ENCODE results near the gene TAF1B. TPM values are rescaled to one million over a fixed set of nuclear protein-coding genes. Genes with fewer than 3 reads are reported as not detected.
A peak's percentile ranks its signal among the peaks of the same experiment; 100 is the strongest.
"Not testable (repeated sequence)": the region's sequence is repeated elsewhere in the genome, so short reads cannot be mapped to it uniquely, and the experiment has no call there.

TAF1B gene
- total RNA-seq, 2 donors from 2014 or later = 34.4 to 42.3 TPM

DNA sequence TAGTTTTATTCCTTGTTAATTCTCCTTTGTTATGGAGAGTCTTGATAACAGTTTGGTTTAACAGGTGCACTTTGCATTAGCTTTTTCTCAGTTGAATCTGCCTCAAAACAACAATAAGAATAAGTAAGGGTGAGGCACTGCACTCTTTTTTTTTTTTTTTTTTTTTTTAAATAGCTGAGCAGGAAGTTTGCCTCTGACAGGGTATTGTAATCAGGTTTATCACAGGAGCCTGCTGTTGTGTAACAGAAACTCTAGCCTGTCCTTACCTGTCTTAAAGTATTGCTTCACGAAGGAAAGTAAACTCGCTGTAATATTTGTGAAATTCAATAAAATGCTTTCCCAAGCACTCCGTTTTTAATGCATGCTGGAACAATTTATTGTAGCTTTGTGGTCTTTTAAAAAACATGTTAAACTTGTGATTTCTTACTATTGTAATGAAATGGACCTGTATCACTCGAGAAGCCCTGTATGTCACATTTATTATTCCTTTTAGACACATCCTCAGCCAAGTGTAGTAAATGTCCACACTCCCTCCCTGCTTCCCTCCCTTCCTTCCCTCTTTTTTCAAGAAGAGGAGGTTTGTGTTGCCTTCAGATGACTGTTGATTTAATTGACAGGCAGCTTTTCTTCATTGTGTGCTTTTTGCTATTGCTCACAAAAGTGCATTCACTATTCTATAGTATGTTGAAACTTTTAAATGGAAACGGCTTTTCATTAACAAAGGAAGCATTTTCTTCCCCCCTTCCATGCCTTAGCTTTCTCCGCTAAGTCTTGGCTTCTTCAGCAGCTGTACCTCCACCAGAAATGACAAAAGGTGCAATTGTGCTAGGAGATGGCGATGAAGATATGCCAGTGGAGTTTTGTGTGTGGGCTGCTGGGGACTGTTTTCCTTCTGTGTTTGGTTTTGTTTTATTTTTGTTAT, 52.7 kb downstream of the TAF1B start:
- ATAC-seq = no peak
- Mint-ChIP-seq H3K4me3 (no peak overlapping the region), H3K4me1 (ENCODE audit: low read depth in 2 of 2) (peaks cover 17 to 27% of the 10 kb centered on the region in 2 donors), H3K9me3 (no peaks in the 10 kb centered on the region), H3K27ac (no peak overlapping the region), H3K36me3 (no peaks in the 10 kb centered on the region), H3K27me3 (no peaks in the 10 kb centered on the region)
- DNase-seq (ENCODE audit: low spot score) = no peak

DNA sequence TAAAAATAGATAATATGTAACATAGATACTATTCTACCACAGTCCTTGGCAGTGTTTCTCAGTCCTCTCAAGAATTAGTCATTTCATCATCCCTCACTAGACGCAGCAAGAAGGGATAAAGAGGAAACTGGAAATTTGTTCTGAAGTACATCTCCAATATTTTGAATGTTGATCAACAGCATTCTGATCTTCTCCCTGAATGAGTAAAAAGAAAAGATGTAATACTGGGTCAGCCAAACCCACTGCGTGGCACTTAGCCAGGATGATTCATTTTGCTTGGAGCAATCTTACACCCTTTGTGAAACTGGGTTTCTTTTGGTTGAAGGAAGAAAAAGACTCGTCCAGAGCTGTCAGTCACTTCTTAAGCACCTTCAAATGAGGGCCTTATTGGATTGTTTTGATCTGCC, 54.1 kb downstream of the TAF1B start:
- peaks cover 17 to 27% of the 10 kb centered on the region in 2 donors for H3K4me1 Mint-ChIP-seq (ENCODE audit: low read depth in 2 of 2)
- H3K9me3 Mint-ChIP-seq = no peaks in the 10 kb centered on the region
- H3K36me3 Mint-ChIP-seq = no peaks in the 10 kb centered on the region
- peak; percentile 81 to 98 for ATAC-seq
- no peaks in the 10 kb centered on the region for H3K27me3 Mint-ChIP-seq
- peak overlapping the region; percentile 18 to 58 for H3K27ac Mint-ChIP-seq
- no peak for DNase-seq (ENCODE audit: low spot score)
- H3K4me3 Mint-ChIP-seq = peak overlapping the region; percentile 47

- no peak for DNase-seq (ENCODE audit: low spot score)
These were observed 54.6 kb downstream of the TAF1B start for GRCh38 chr2:9897846-9898245.

GRCh38 chr2:9905413-9905812, 62.1 kb downstream of the TAF1B start:
- ATAC-seq = no peak
- Mint-ChIP-seq H3K4me3 (no peak overlapping the region), H3K4me1 (ENCODE audit: low read depth in 2 of 2) (peaks cover 10 to 12% of the 10 kb centered on the region in 2 donors), H3K27ac (no peak overlapping the region), H3K27me3 (no peaks in the 10 kb centered on the region), H3K36me3 (no peaks in the 10 kb centered on the region), H3K9me3 (no peaks in the 10 kb centered on the region)
- DNase-seq (ENCODE audit: low spot score) = no peak

More at GRCh38 chr2:9897846-9898245, 54.6 kb downstream of the TAF1B start:
- H3K27me3 Mint-ChIP-seq = no peaks in the 10 kb centered on the region
- no peaks in the 10 kb centered on the region for H3K36me3 Mint-ChIP-seq
- peaks cover 17 to 27% of the 10 kb centered on the region in 2 donors for H3K4me1 Mint-ChIP-seq (ENCODE audit: low read depth in 2 of 2)
- H3K27ac Mint-ChIP-seq = peak overlapping the region; percentile 18 to 58
- no peaks in the 10 kb centered on the region for H3K9me3 Mint-ChIP-seq
- peak overlapping the region; percentile 47 for H3K4me3 Mint-ChIP-seq
- peak in 1 of 2 donors; percentile 7 for ATAC-seq

DNA sequence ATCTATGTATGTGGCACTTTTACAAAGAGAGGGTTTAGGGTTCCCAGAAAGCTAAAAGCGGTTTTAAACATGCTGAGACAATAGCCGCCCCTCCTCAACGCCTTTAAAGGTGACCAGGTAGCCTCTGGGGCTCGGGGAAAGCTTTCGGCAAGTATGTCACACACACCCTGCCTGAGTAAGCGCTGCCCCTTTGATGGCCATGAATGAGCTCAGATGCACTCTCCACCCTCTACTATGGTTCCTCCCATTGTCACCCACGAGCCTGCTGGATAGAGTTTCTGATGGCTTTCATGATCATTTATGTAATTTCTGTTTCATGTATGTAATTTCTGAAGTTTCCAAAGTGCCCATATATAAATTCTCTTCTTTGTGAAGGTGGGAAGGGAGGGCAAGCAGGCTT, 64.1 kb downstream of the TAF1B start:
- Mint-ChIP-seq H3K27me3 (no peaks in the 10 kb centered on the region), H3K4me1 (ENCODE audit: low read depth in 2 of 2) (peaks cover 6 to 8% of the 10 kb centered on the region in 2 donors), H3K27ac (no peak overlapping the region), H3K36me3 (peaks cover 5% of the 10 kb centered on the region), H3K9me3 (no peaks in the 10 kb centered on the region), H3K4me3 (no peak overlapping the region)
- ATAC-seq (no peak), DNase-seq (ENCODE audit: low spot score) (no peak)

DNA sequence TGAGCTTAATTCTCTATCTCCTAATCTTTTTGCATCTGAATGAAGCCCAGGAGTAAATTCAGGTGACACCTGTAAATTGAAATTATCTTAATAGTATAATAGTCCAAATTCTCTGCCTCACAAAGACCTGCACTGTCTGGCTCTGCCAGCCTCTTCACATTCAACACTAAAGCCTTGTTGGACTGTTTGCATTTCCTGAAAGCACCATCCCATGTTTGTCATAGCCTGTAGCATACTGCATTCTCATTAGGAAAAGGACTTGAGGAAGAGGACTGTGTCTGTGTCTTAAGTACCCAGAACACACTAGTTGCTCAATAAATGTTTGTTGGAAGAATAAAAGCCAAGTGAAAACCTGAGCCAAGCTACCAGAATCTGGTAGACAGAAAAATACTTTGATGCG, 65.4 kb downstream of the TAF1B start:
- no peak overlapping the region for H3K27ac Mint-ChIP-seq
- H3K9me3 Mint-ChIP-seq = no peaks in the 10 kb centered on the region
- peaks cover 16% of the 10 kb centered on the region for H3K36me3 Mint-ChIP-seq
- no peak overlapping the region for H3K4me3 Mint-ChIP-seq
- peaks cover 6 to 8% of the 10 kb centered on the region in 2 donors for H3K4me1 Mint-ChIP-seq (ENCODE audit: low read depth in 2 of 2)
- DNase-seq (ENCODE audit: low spot score) = no peak
- ATAC-seq = no peak
- no peaks in the 10 kb centered on the region for H3K27me3 Mint-ChIP-seq

DNA sequence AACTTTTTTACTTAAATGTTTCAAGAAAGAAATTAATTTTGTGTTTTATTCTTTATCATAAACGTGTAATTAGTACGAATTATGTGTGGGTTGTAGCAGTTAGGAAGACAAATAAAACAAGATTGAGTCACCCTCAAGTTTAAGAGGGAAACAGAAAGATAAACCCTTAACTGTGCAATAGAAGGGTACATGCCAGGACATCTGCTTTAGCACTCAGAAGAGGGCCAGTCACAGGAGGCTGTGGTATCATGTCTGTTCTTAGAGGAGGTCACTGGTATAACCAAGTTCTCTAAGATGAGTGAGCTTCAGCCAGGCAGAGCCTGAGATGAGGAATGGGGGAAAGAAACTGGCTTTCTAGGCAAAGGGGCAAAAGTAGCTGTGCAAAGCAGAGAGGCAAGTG, 65.8 kb downstream of the TAF1B start:
- Mint-ChIP-seq H3K27ac (peak overlapping the region in 1 of 2 donors; percentile 1), H3K4me1 (ENCODE audit: low read depth in 2 of 2) (peaks cover 8% of the 10 kb centered on the region in 2 donors), H3K9me3 (no peaks in the 10 kb centered on the region), H3K36me3 (peaks cover 17% of the 10 kb centered on the region), H3K27me3 (no peaks in the 10 kb centered on the region), H3K4me3 (no peak overlapping the region)
- ATAC-seq (no peak), DNase-seq (ENCODE audit: low spot score) (no peak)

GRCh38 chr2:9910699-9911098, 67.4 kb downstream of the TAF1B start:
- Mint-ChIP-seq H3K27ac (no peak overlapping the region), H3K4me3 (no peak overlapping the region), H3K9me3 (no peaks in the 10 kb centered on the region), H3K36me3 (peaks cover 24% of the 10 kb centered on the region), H3K4me1 (ENCODE audit: low read depth in 2 of 2) (peaks cover 8 to 19% of the 10 kb centered on the region in 2 donors), H3K27me3 (no peaks in the 10 kb centered on the region)
- DNase-seq (ENCODE audit: low spot score) = no peak
- ATAC-seq = no peak

GRCh38 chr2:9912468-9912867, 69.2 kb downstream of the TAF1B start:
- Mint-ChIP-seq H3K27ac (no peak overlapping the region), H3K27me3 (no peaks in the 10 kb centered on the region), H3K9me3 (no peaks in the 10 kb centered on the region), H3K4me3 (no peak overlapping the region), H3K4me1 (ENCODE audit: low read depth in 2 of 2) (peaks cover 8 to 19% of the 10 kb centered on the region in 2 donors), H3K36me3 (peaks cover 27% of the 10 kb centered on the region)
- DNase-seq (ENCODE audit: low spot score) (no peak), ATAC-seq (no peak)

DNA sequence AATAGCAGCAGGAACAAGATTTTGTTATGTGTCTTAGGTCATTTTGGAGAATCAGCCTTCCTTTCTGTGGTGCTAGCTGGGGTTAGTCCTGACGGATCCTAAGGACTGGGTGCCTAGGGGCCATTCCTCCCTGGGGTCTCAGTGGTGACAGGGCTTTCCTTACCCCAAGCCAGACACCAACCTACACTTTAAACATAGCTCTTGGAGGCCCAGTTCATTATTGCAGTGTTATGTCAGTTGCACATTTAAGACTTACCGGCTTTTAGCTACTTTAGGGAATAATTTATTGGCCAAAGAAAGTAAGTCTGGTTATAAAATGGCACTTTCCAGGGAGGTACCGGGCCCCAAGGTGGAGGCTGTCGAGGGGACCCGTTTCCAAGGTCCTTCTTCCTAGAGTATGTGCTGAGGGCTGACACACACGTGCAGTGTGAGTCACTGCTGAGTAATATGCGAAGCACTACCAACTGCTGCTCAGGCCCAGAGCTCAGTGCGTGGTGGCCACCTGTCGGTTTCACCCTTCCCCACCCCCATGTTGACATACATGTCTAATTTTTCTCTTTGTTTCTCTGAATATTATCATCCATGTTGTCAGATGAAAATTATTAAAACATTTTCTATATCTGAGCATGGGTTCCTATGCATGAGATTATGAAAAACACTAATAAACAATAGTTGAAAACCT, 71.3 kb downstream of the TAF1B start:
- H3K27ac Mint-ChIP-seq = no peak overlapping the region
- peaks cover under 1 to 14% of the 10 kb centered on the region in 2 donors for H3K4me1 Mint-ChIP-seq (ENCODE audit: low read depth in 2 of 2)
- H3K4me3 Mint-ChIP-seq = no peak overlapping the region
- no peaks in the 10 kb centered on the region for H3K27me3 Mint-ChIP-seq
- H3K9me3 Mint-ChIP-seq = no peaks in the 10 kb centered on the region
- H3K36me3 Mint-ChIP-seq = peaks cover 29% of the 10 kb centered on the region
- ATAC-seq (peak; percentile 79 to 100), DNase-seq (ENCODE audit: low spot score) (no peak)

DNA sequence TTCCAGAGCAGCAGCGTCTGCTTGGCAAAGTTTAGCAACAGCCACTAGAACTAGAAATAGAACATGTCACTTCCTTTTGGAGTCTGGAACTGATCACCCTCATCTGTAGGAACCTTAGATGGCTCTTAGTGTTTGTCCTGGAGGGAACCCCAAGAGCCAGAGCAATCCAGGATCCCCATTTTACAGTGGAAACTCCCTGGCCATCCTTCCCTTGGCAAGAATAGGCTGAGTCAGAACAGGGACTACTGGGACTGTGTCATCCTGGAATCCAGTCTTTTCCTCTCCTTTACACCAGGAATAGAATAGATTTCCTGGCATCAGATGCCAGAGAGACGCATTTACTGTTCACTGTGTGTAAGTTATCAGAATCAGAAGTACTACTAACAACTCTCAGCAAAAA, 75.0 kb downstream of the TAF1B start:
- ATAC-seq (no peak), DNase-seq (ENCODE audit: low spot score) (no peak)
- Mint-ChIP-seq H3K27me3 (no peaks in the 10 kb centered on the region), H3K9me3 (no peaks in the 10 kb centered on the region), H3K36me3 (peaks cover 21% of the 10 kb centered on the region), H3K4me3 (no peak overlapping the region), H3K4me1 (ENCODE audit: low read depth in 2 of 2) (peaks cover 0 to 13% of the 10 kb centered on the region in 2 donors), H3K27ac (no peak overlapping the region)

GRCh38 chr2:9919512-9919911, 76.2 kb downstream of the TAF1B start:
- H3K4me3 Mint-ChIP-seq = no peak overlapping the region
- no peak for ATAC-seq
- H3K36me3 Mint-ChIP-seq = peaks cover 17% of the 10 kb centered on the region
- H3K27ac Mint-ChIP-seq = no peak overlapping the region
- H3K4me1 Mint-ChIP-seq (ENCODE audit: low read depth in 2 of 2) = peaks cover 0 to 7% of the 10 kb centered on the region in 2 donors
- H3K27me3 Mint-ChIP-seq = no peaks in the 10 kb centered on the region
- no peak for DNase-seq (ENCODE audit: low spot score)
- H3K9me3 Mint-ChIP-seq = no peaks in the 10 kb centered on the region

DNA sequence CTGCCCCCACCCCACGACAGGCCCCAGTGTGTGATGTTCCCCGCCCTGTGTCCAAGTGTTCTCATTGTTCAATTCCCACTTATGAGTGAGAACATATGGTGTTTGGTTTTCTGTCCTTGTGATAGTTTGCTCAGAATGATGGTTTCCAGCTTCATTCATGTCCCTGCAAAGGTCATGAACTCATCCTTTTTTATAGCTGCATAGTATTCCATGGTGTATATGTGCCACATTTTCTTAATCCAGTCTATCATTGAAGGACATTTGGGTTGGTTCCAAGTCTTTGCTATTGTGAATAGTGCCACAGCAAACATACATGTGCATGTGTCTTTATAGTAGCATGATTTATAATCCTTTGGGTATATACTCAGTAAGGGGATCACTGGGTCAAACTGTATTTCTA, 83.7 kb downstream of the TAF1B start:
- not testable (repeated sequence) for H3K27ac Mint-ChIP-seq; H3K9me3 Mint-ChIP-seq; H3K4me1 Mint-ChIP-seq (ENCODE audit: low read depth in 2 of 2); DNase-seq (ENCODE audit: low spot score); H3K4me3 Mint-ChIP-seq; ATAC-seq; H3K27me3 Mint-ChIP-seq
- H3K36me3 Mint-ChIP-seq = peaks cover 31% of the 10 kb centered on the region

DNA sequence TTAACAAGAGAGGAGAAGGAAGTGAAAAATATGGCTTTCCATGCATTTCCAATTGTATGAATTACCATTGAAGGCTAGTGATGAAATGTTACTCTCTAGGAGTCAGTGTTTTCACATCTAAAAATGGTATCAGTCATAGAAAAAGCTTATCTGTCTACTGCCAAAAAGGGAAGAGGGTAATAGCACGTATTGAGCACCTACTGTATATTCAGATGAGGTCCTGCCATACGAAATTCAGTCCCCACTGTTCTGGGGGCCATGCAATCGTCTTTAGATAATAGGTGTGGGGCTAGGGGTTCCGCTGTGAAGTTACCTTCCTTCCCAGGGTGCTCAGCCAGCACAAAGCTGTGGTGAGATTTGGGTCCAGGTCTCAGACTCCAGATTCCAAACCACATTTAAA, 94.0 kb downstream of the TAF1B start:
- H3K9me3 Mint-ChIP-seq = no peaks in the 10 kb centered on the region
- H3K27ac Mint-ChIP-seq = no peak overlapping the region
- no peaks in the 10 kb centered on the region for H3K4me1 Mint-ChIP-seq (ENCODE audit: low read depth in 2 of 2)
- no peaks in the 10 kb centered on the region for H3K36me3 Mint-ChIP-seq
- no peak overlapping the region for H3K4me3 Mint-ChIP-seq
- ATAC-seq (no peak), DNase-seq (ENCODE audit: low spot score) (no peak)
- H3K27me3 Mint-ChIP-seq = peaks cover 0 to 3% of the 10 kb centered on the region in 2 donors

Measured in natural killer cell treated with Interleukin-12 subunit alpha and Interleukin-12 subunit beta and Interleukin-15 and Interleukin-18, amount 100 ng/mL, for 72 hours (primary cell).